GM10266 (cell line): Measurements from ENCODE around the gene SAMD1.

Source experiments
- DNase-seq: peaks from one replicate; pipeline ENCODE4 v3.0.0; 2012; ENCODE audit errors: extremely low spot score
- CTCF ChIP-seq: IDR thresholded peaks from 2 replicates; pipeline ENCODE4 v1.5.1; 2012; ENCODE audit warnings: mild to moderate bottlenecking, low read depth; ENCODE audit not compliant: control insufficient read depth, insufficient read depth; ENCODE audit errors: missing control alignments

SAMD1 gene

GRCh38 chr19:14090509-14091080 is at the start of gene SAMD1:
Gene SAMD1 (minus strand): TSS chr19:14090751.
- DNase-seq, result peak; percentile 96
- TF ChIP-seq CTCF, result no peak

- DNase-seq, result no peak
- no peak for TF ChIP-seq CTCF
These were observed 49.4 kb upstream of the SAMD1 start for GRCh38 chr19:14139944-14140343.

DNA sequence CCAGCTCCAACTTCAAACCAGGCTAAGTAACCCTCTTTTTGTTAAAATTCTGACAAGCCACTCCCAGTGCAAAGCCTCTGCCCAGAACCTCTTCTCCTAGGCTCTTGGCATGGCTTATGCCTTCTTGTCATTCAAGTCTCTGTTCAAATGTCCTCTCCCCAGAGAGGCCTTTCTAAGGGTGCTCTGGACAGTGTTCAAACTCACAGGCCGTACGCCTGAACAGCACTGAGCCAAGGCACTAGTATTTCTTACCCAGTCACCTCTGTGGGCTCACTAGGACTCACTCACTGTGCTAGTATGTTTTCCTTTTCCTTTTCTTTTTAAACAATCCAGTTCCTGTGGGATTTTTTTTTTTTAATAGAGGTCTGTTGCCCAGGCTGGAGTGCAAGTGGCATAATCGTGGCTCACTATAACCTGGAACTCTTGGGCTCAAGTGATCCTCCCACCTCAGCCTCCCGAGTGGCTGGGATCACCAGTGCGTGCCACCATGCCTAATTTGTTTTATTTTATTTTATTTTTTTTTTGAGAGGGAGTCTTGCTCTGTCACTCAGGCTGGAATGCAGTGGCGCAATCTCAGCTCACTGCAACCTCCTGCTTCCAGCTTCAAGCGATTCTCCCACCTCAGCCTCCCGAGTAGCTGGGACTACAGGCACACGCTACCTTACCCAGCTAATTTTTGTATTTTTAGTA is 48.2 kb upstream of the SAMD1 start:
- DNase-seq, result no peak
- TF ChIP-seq CTCF, result no peak

GRCh38 chr19:14136509-14137281 is 46.1 kb upstream of the SAMD1 start, which contains the start of gene ASF1B:
Gene ASF1B (minus strand): TSS chr19:14136589. CDS start chr19:14136456, 133 bp downstream.
- DNase-seq, result peak; percentile 98
- TF ChIP-seq CTCF, result peak; percentile 89

DNA sequence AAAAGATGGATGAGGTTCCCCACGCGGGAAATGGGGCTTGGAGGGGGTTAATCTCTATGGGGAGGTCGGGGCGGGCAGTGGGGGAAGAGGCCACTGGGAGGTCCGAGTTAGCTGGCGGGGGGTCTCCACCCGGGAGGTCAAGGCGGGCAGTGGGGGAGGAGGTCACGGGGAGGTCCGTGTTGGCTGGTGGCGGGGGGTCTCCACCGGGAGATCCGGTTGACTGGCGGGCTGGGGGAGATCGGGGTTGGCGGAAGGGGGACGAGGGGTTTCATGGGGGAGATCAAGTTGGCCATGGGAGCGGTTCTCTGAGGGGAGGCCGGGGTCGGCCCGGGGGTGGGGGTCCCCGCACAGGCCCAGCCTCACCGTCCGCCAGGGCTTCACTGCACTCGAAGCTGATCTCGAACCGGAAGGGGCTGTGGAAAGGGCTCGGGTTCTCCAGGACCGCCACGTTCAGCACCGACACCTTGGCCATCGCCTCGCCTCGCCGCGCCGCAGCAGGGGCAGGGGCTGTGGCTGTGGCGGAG is 45.5 kb upstream of the SAMD1 start:
- TF ChIP-seq CTCF, result no peak
- DNase-seq, result no peak

DNA sequence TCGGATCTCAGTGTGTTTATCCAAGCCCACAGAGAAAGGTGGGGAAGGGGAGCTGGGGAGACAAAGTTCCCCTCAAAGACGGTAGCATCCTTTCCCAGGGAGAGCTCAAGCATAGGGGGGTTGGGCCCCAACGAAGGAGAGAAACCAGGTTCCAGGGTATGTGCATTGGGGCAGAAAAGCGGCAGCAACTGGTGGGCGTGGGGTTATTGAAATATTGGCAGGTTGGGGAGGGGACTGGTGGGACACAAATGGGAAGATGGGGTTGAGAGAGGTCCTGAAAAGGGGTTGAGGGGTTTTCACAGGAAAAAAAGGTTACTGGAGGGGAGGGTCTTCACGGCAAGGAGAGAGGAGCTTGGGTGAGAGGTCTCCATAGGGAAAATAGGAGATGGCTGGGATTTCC is 44.8 kb upstream of the SAMD1 start:
- no peak for DNase-seq
- TF ChIP-seq CTCF, result no peak
